ENCODE results near the gene RPS6KL1. TPM values are rescaled to one million over a fixed set of nuclear protein-coding genes. Genes with fewer than 3 reads are reported as not detected.

RPS6KL1 gene
- total RNA-seq, 1 donor from 2014 or later: 2.0 TPM

DNA sequence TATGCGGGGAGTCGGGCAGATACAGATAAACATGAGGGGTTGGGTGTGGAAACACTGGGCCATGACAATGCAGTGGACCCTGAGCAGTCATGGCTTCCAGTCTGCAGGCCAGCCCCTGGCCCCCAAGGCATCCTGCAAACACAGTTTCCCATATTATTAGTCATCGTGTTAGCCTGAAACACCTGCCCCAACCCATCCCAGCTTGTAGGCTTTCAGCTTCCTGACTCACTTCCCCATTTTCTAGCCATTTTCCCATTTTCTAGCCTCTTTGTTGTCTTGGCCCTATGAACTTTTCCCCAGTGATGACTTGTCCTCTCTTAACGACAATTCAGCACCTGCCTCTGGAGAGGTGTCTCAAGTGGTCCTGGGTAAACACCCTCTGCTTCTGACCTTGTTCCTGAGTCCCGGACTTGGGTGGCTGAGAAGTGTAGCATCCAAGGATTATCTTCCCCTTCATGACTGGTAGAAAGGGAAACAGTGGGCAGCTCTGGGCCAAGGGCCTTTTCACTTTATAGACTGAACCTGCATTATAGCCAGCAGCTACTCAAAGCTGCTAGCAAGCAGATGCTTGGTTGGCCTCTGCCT, 36.6 kb upstream of the RPS6KL1 start:
- no peak overlapping the region for H3K4me3 ChIP-seq
- ATAC-seq: no peak
- H3K27me3 ChIP-seq (ENCODE audit: low read depth): peaks cover 7% of the 10 kb centered on the region
- no peaks in the 10 kb centered on the region for H3K36me3 ChIP-seq
- peaks cover 16% of the 10 kb centered on the region for H3K4me1 ChIP-seq
- DNase-seq: no peak
- intact Hi-C loops (cut with DNase I): no loop called here
- no peak overlapping the region for H3K27ac ChIP-seq
- TF ChIP-seq, protein P1, sequence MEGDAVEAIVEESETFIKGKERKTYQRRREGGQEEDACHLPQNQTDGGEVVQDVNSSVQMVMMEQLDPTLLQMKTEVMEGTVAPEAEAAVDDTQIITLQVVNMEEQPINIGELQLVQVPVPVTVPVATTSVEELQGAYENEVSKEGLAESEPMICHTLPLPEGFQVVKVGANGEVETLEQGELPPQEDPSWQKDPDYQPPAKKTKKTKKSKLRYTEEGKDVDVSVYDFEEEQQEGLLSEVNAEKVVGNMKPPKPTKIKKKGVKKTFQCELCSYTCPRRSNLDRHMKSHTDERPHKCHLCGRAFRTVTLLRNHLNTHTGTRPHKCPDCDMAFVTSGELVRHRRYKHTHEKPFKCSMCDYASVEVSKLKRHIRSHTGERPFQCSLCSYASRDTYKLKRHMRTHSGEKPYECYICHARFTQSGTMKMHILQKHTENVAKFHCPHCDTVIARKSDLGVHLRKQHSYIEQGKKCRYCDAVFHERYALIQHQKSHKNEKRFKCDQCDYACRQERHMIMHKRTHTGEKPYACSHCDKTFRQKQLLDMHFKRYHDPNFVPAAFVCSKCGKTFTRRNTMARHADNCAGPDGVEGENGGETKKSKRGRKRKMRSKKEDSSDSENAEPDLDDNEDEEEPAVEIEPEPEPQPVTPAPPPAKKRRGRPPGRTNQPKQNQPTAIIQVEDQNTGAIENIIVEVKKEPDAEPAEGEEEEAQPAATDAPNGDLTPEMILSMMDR (IDR thresholded peaks at IDR 0.05): no peak
- no peaks in the 10 kb centered on the region for H3K9me3 ChIP-seq

DNA sequence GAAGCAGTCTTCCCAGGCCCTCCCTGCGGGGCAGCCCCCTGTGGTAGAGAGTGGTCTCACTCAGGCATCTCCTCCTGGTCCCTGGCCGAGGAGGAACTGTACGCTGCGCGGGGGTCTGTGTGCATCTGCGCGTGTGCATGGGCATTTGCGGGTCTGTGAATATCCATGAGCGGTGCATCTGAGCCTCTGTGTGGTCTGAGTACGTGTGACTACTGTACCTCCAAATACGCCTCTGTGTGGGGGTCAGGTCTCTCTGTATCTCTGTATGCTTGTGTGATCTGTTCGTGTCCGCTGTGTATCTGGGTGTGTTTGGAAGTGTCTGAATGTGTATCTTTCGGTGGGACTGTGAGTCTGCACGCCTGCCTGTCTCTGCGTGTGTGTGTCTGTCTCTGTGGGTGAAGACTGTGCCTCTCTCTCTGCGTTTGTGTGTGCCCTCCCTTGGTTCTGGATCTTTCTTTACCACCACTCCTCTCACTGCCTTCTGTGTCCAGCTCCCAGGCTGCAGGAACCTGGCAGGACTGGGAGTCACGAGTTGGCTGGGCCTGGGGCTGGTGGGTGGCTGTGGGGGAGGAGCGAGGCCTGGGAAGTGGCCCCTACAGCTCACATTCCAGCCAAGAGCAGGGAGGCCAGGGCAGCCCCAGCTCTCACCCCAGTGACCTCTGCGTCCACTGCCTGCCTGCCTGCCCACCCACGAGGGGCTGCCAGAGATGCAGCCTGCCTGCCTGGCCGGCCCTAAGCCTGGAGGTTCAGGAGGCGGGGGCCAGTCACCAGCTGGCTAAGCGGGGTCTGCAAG, 33.4 kb upstream of the RPS6KL1 start:
- no peak for ATAC-seq
- H3K27ac ChIP-seq: no peak overlapping the region
- DNase-seq: no peak
- intact Hi-C loops (cut with DNase I): no loop called here
- H3K36me3 ChIP-seq: no peaks in the 10 kb centered on the region
- peaks cover 21% of the 10 kb centered on the region for H3K27me3 ChIP-seq (ENCODE audit: low read depth)
- TF ChIP-seq, protein P1 (IDR thresholded peaks at IDR 0.05): no peak
- peaks cover 14% of the 10 kb centered on the region for H3K4me1 ChIP-seq
- no peaks in the 10 kb centered on the region for H3K9me3 ChIP-seq
- no peak overlapping the region for H3K4me3 ChIP-seq

DNA sequence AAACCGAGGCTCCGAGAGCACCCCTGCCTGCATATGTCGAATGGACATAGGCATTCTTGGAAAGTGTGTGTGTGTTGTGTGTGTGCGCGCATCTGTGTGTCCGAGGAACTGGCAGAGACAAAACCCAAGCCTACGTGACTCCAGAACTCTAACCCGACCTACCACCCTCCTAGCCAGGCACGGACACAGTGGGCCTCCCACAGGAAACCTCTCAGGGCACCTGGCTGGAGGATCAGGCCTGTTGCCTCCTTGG, 32.9 kb upstream of the RPS6KL1 start:
- intact Hi-C loops (cut with DNase I): no loop called here
- Histone ChIP-seq H3K4me1 (peaks cover 14% of the 10 kb centered on the region), H3K9me3 (no peaks in the 10 kb centered on the region), H3K36me3 (no peaks in the 10 kb centered on the region), H3K27me3 (ENCODE audit: low read depth) (peaks cover 21% of the 10 kb centered on the region), H3K4me3 (peak overlapping the region; percentile 60), H3K27ac (no peak overlapping the region)
- no peak for DNase-seq
- no peak for ATAC-seq
- TF ChIP-seq, protein P1 (IDR thresholded peaks at IDR 0.05): no peak

DNA sequence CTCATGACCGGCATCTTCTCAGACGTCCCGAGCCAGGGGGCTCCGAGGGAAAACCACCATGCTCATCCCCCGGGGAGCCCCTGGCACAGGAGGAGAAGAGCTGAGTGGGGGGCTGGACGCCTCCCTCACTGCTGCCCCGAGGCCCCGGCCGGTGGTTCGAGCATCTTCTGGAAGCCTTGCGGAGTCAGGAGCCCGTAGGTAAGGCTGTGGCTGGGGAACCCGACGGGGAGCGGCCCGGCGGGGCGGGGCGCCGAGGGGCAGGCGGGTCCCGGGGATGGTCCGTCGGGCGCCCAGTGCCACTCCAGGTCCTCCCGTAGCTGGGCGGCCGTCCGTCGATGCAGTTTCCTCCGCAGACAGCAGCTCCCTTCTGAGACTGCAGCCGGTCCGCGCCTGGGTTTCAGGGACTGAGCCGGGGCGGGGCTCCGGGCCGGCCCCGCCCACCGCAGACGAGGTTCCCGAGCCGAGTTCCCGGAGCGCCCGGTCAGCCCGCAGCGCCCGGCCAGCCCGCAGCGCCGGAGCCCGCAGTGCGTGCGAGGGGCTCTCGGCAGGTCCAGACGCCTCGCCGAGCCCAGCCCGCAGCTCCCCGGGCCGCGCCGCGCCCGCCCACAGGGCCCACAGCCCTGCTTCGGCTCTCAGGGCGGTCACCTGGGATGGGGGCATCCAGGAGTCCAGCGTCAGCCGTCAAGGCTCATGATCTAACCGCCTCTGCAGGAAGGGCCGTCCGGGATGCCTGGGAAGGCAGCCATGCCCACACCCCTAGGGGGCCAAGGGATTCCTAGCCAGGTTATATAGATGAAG, 32.4 kb upstream of the RPS6KL1 start, which contains the start of gene PGF:
TSS of gene PGF (minus strand) at position 369 of the 798 bp plus-strand sequence. CDS start at position 14, 355 bp downstream.
- Histone ChIP-seq H3K9me3 (no peaks in the 10 kb centered on the region), H3K36me3 (no peaks in the 10 kb centered on the region), H3K27ac (peak within 1 kb of the TSS; percentile 24), H3K4me3 (peak within 1 kb of the TSS; percentile 60), H3K4me1 (peaks cover 14% of the 10 kb centered on the region), H3K27me3 (ENCODE audit: low read depth) (peaks cover 21% of the 10 kb centered on the region)
- TF ChIP-seq, protein P1 (IDR thresholded peaks at IDR 0.05): no peak
- intact Hi-C loops (cut with DNase I): no loop called here
- DNase-seq: peak; percentile 80
- ATAC-seq: peak; percentile 82 to 88

DNA sequence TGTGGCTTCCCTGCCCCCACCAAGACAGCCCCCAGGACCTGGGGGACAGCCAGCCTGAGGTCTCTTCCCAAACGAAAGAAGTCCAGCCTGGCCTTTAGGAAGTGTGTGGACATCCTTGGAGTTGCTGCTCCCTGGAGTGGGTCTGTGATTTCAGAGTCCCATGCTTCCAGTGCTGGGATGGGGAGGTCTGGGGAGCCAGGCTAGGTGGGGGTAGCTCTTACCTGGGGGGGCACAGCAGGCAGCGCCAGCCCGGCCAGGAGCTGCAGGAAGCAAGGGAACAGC, 31.8 kb upstream of the RPS6KL1 start:
- DNase-seq (no peak), ATAC-seq (peak in 1 of 2 donors; percentile 10)
- Histone ChIP-seq H3K4me3 (peak overlapping the region; percentile 60), H3K9me3 (no peaks in the 10 kb centered on the region), H3K4me1 (peaks cover 14% of the 10 kb centered on the region), H3K27me3 (ENCODE audit: low read depth) (peaks cover 21% of the 10 kb centered on the region), H3K36me3 (no peaks in the 10 kb centered on the region), H3K27ac (no peak overlapping the region)
- TF ChIP-seq, protein P1 (IDR thresholded peaks at IDR 0.05): no peak
- intact Hi-C loops (cut with DNase I): no loop called here
